Epidermal melanocyte (primary cell): ENCODE results near the gene PLSCR3.
"Not testable (repeated sequence)": the region's sequence is repeated elsewhere in the genome, so short reads cannot be mapped to it uniquely, and the experiment has no call there.

ENCODE experiments used
- DNase-seq: peaks from one replicate; pipeline ENCODE4 v3.0.0; 2011; ENCODE audit warnings: low spot score; ENCODE audit not compliant: insufficient read length

PLSCR3 gene

GRCh38 chr17:7382901-7383300 is 11.4 kb downstream of the PLSCR3 start:
- no peak for DNase-seq

GRCh38 chr17:7380855-7381683 is 13.3 kb downstream of the PLSCR3 start, which contains the start of gene TNK1:
Gene TNK1, plus strand, starts transcription at chr17:7381089. Its CDS starts 1,838 bp downstream, at chr17:7382927.
- DNase-seq, result no peak

GRCh38 chr17:7380321-7380720 is 14.0 kb downstream of the PLSCR3 start:
- peak; percentile 56 for DNase-seq

- no peak for DNase-seq
These were observed 15.2 kb downstream of the PLSCR3 start for GRCh38 chr17:7379134-7379533.

- no peak for DNase-seq
These were observed 20.0 kb downstream of the PLSCR3 start for GRCh38 chr17:7374353-7374752.

- no peak for DNase-seq
These were observed 23.5 kb downstream of the PLSCR3 start for GRCh38 chr17:7370853-7371252.

GRCh38 chr17:7369825-7370224 is 24.5 kb downstream of the PLSCR3 start:
- DNase-seq, result no peak

GRCh38 chr17:7368599-7368994 is 25.7 kb downstream of the PLSCR3 start:
- DNase-seq, result not testable (repeated sequence)

- no peak for DNase-seq
These were observed 26.3 kb downstream of the PLSCR3 start for GRCh38 chr17:7367918-7368598.

- no peak for DNase-seq
These were observed 27.2 kb downstream of the PLSCR3 start for GRCh38 chr17:7367083-7367482.

GRCh38 chr17:7365963-7366362 is 28.4 kb downstream of the PLSCR3 start:
- DNase-seq, result not testable (repeated sequence)

GRCh38 chr17:7363311-7363710 is 31.0 kb downstream of the PLSCR3 start:
- DNase-seq, result no peak

GRCh38 chr17:7361906-7362305 is 32.4 kb downstream of the PLSCR3 start:
- DNase-seq, result no peak

- DNase-seq, result no peak
These were observed 36.9 kb downstream of the PLSCR3 start for GRCh38 chr17:7357381-7357780.

GRCh38 chr17:7356756-7357155 is 37.6 kb downstream of the PLSCR3 start:
- DNase-seq, result no peak

- no peak for DNase-seq
These were observed 38.2 kb downstream of the PLSCR3 start for GRCh38 chr17:7356072-7356549.

- DNase-seq, result no peak
These were observed 38.8 kb downstream of the PLSCR3 start for GRCh38 chr17:7355573-7355972.

GRCh38 chr17:7355053-7355452 is 39.3 kb downstream of the PLSCR3 start, which contains the start of gene TMEM95:
Gene TMEM95, plus strand, starts transcription at chr17:7355156. Its CDS starts 49 bp downstream, at chr17:7355205.
- DNase-seq, result no peak

GRCh38 chr17:7354262-7354843 is 40.0 kb downstream of the PLSCR3 start:
- no peak for DNase-seq

- DNase-seq, result no peak
These were observed 41.3 kb downstream of the PLSCR3 start for GRCh38 chr17:7352910-7353635.

- no peak for DNase-seq
These were observed 41.8 kb downstream of the PLSCR3 start for GRCh38 chr17:7352503-7352889.
